Choroid plexus epithelial cell (primary cell): ENCODE data around the gene KDM3B.
A peak's percentile ranks its signal among the peaks of the same experiment; 100 is the strongest.

Source experiments
- DNase-seq: peaks from one replicate; pipeline ENCODE4 v3.0.0-alpha.2; 2010; ENCODE audit warnings: low read depth
- H3K4me3 ChIP-seq: 2 replicates; pipeline ENCODE4 v1.5.1; 2011; ENCODE audit warnings: low read depth, mild to moderate bottlenecking, control low read depth, low read length, moderate library complexity
- TF ChIP-seq, protein P1 (sequence below): conservative IDR thresholded peaks from 2 replicates; pipeline ENCODE4 v1.5.1; 2011; ENCODE audit warnings: low read depth, mild to moderate bottlenecking, control low read depth, inconsistent platforms, low read length, moderate library complexity

The KDM3B gene

GRCh38 chr5:138444774-138445546 lies 92.5 kb downstream of the KDM3B start:
- TF ChIP-seq, protein P1, sequence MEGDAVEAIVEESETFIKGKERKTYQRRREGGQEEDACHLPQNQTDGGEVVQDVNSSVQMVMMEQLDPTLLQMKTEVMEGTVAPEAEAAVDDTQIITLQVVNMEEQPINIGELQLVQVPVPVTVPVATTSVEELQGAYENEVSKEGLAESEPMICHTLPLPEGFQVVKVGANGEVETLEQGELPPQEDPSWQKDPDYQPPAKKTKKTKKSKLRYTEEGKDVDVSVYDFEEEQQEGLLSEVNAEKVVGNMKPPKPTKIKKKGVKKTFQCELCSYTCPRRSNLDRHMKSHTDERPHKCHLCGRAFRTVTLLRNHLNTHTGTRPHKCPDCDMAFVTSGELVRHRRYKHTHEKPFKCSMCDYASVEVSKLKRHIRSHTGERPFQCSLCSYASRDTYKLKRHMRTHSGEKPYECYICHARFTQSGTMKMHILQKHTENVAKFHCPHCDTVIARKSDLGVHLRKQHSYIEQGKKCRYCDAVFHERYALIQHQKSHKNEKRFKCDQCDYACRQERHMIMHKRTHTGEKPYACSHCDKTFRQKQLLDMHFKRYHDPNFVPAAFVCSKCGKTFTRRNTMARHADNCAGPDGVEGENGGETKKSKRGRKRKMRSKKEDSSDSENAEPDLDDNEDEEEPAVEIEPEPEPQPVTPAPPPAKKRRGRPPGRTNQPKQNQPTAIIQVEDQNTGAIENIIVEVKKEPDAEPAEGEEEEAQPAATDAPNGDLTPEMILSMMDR: no peak
- H3K4me3 ChIP-seq: no peak overlapping the region
- no peak for DNase-seq

GRCh38 chr5:138445547-138446271 lies 93.2 kb downstream of the KDM3B start:
- H3K4me3 ChIP-seq: no peak overlapping the region
- DNase-seq: no peak
- TF ChIP-seq, protein P1: no peak

GRCh38 chr5:138448070-138448469 lies 95.6 kb downstream of the KDM3B start:
- TF ChIP-seq, protein P1: no peak
- H3K4me3 ChIP-seq: no peak overlapping the region

GRCh38 chr5:138448481-138449398 lies 96.3 kb downstream of the KDM3B start:
- DNase-seq: peak; percentile 94
- TF ChIP-seq, protein P1: no peak
- H3K4me3 ChIP-seq: no peak overlapping the region

More at GRCh38 chr5:138448070-138448469, 95.6 kb downstream of the KDM3B start:
- no peak for DNase-seq

- peak overlapping the region; percentile 15 for H3K4me3 ChIP-seq
- peak; percentile 86 for DNase-seq
- TF ChIP-seq, protein P1: peak; percentile 95
These were observed 97.2 kb downstream of the KDM3B start for GRCh38 chr5:138449501-138450239.

DNA sequence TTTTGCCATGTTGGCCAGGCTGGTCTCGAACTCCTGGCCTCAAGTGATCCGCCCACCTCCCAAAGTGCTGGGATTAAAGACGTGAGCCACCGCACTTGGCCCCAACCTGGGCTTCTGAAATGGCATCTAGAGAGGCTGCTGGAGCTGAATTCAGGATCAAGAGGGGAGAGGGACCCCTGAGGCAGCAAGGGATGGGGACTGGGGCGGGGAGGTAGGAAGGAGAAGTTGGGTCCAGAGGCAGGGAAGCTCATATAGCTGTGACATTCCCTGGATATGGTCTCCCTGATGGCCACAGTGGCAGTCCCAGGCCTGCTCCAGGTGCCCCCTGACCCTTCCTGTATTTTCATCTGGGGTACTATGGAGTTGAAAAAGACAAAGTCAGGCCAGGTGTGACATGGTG lies 98.5 kb downstream of the KDM3B start:
- H3K4me3 ChIP-seq: no peak overlapping the region
- DNase-seq: no peak
- TF ChIP-seq, protein P1: no peak
